Raji (cell line): ENCODE results near the gene PKHD1.

Experiments
- POLR2A ChIP-seq: IDR thresholded peaks from 2 replicates; pipeline ENCODE4 v1.6.1; 2011; ENCODE audit warnings: low read depth, low read length, control low read depth; ENCODE audit not compliant: insufficient read depth

The PKHD1 gene

GRCh38 chr6:51983564-51983963 lies 103.8 kb downstream of the PKHD1 start:
- TF ChIP-seq POLR2A = no peak

GRCh38 chr6:51976374-51976773 lies 111.0 kb downstream of the PKHD1 start:
- TF ChIP-seq POLR2A = no peak

- no peak for TF ChIP-seq POLR2A
Observed at GRCh38 chr6:51972659-51973058, 114.8 kb downstream of the PKHD1 start.

- TF ChIP-seq POLR2A = no peak
Observed at GRCh38 chr6:51968265-51968664, 119.1 kb downstream of the PKHD1 start.

GRCh38 chr6:51965222-51965801 lies 122.1 kb downstream of the PKHD1 start:
- no peak for TF ChIP-seq POLR2A

- TF ChIP-seq POLR2A = no peak
Observed at GRCh38 chr6:51963980-51964379, 123.4 kb downstream of the PKHD1 start.

GRCh38 chr6:51962354-51962753 lies 125.1 kb downstream of the PKHD1 start:
- no peak for TF ChIP-seq POLR2A

GRCh38 chr6:51960419-51960818 lies 127.0 kb downstream of the PKHD1 start:
- no peak for TF ChIP-seq POLR2A

- no peak for TF ChIP-seq POLR2A
Observed at GRCh38 chr6:51959744-51960383, 127.5 kb downstream of the PKHD1 start.

- no peak for TF ChIP-seq POLR2A
Observed at GRCh38 chr6:51954681-51955080, 132.7 kb downstream of the PKHD1 start.

GRCh38 chr6:51953246-51953645 lies 134.2 kb downstream of the PKHD1 start:
- TF ChIP-seq POLR2A = no peak

GRCh38 chr6:51951924-51952323 lies 135.5 kb downstream of the PKHD1 start:
- TF ChIP-seq POLR2A = no peak

GRCh38 chr6:51949526-51949925 lies 137.9 kb downstream of the PKHD1 start:
- TF ChIP-seq POLR2A = no peak

- no peak for TF ChIP-seq POLR2A
Observed at GRCh38 chr6:51936531-51937290, 150.7 kb downstream of the PKHD1 start.

GRCh38 chr6:51934098-51934497 lies 153.3 kb downstream of the PKHD1 start:
- TF ChIP-seq POLR2A = no peak

- no peak for TF ChIP-seq POLR2A
Observed at GRCh38 chr6:51932956-51933355, 154.5 kb downstream of the PKHD1 start.
